CD4-positive, alpha-beta T cell (primary cell): ENCODE data around the gene WEE1. TPM values are rescaled to one million over a fixed set of nuclear protein-coding genes. Genes with fewer than 3 reads are reported as not detected.

Experiments used
- ATAC-seq: fragments of 200-7000 bp; cut with Tn5 transposase; one replicate; pipeline ENCODE4 v1.10.0; 2022; ENCODE audit warnings: mild to moderate bottlenecking; ENCODE audit not compliant: poor library complexity
- CTCF ChIA-PET: fragments of 350-600 bp; sonication (Branson Sonifier 250); formaldehyde crosslinking; loops from one replicate; lab custom pipeline; 2021; ENCODE audit warnings: antibody characterized with exemption, inconsistent platforms; lab: Charles Lee
- POLR2A ChIA-PET: fragments of 350-600 bp; sonication (Branson Sonifier 250); formaldehyde crosslinking; loops from one replicate; lab custom pipeline; 2021; ENCODE audit warnings: antibody characterized with exemption, inconsistent platforms; lab: Charles Lee
- DNase-seq, 14 experiments: peaks; one replicate each; pipeline ENCODE4 v3.0.0-alpha.2; 2013 to 2020; ENCODE audit warnings: mixed read lengths in 2 of 14
- H3K27ac ChIP-seq, 2 donors: one replicate each; pipeline versions ENCODE4 v1.5.1 to v1.7.0; 2013; ENCODE audit warnings: low read length in 2 of 2, low read depth in 1 of 2, mild to moderate bottlenecking in 1 of 2
- H3K27me3 ChIP-seq, 2 experiments: 1 replicate in 1 of 2; 2 replicates in 1 of 2; pipeline versions ENCODE4 v1.6.1 to v1.7.0; 2013; ENCODE audit warnings: low read length in 2 of 2, control low read depth in 1 of 2, mild to moderate bottlenecking in 1 of 2, moderate library complexity in 1 of 2; ENCODE audit not compliant: insufficient read depth in 2 of 2, control insufficient read depth in 1 of 2
- H3K36me3 ChIP-seq: one replicate; pipeline ENCODE4 v1.6.1; 2013; ENCODE audit warnings: low read length, control low read depth; ENCODE audit not compliant: insufficient read depth
- H3K4me1 ChIP-seq: one replicate; pipeline ENCODE4 v1.6.1; 2013; ENCODE audit warnings: low read length, control low read depth; ENCODE audit not compliant: insufficient read depth
- H3K4me3 ChIP-seq: one replicate; pipeline ENCODE4 v1.5.1; 2013; ENCODE audit warnings: mild to moderate bottlenecking, low read length, moderate library complexity
- H3K9me3 ChIP-seq, 2 experiments: 1 replicate in 1 of 2; 2 replicates in 1 of 2; pipeline versions ENCODE4 v1.6.1 to v1.7.0; 2013; ENCODE audit warnings: low read length in 2 of 2, mild to moderate bottlenecking in 2 of 2, control low read depth in 1 of 2, moderate library complexity in 1 of 2; ENCODE audit not compliant: control insufficient read depth in 1 of 2, insufficient read depth in 1 of 2
- H3K27ac Mint-ChIP-seq: one replicate; pipeline ENCODE4 v1.8.0; 2020; ENCODE audit warnings: mixed read lengths
- H3K27me3 Mint-ChIP-seq: one replicate; pipeline ENCODE4 v1.8.0; 2021; ENCODE audit warnings: mixed read lengths
- H3K36me3 Mint-ChIP-seq: one replicate; pipeline ENCODE4 v1.8.0; 2021; ENCODE audit warnings: low read depth, mixed read lengths
- H3K4me1 Mint-ChIP-seq: one replicate; pipeline ENCODE4 v1.8.0; 2021; ENCODE audit warnings: low read depth, mixed read lengths
- H3K4me3 Mint-ChIP-seq: one replicate; pipeline ENCODE4 v1.8.0; 2020; ENCODE audit warnings: mild to moderate bottlenecking, mixed read lengths
- H3K9me3 Mint-ChIP-seq: one replicate; pipeline ENCODE4 v1.8.0; 2020; ENCODE audit warnings: mixed read lengths
- CTCF ChIP-seq: fragments of 200-600 bp; IDR thresholded peaks from one replicate; pipeline ENCODE4 v1.8.0; 2022; ENCODE audit warnings: antibody characterized with exemption, mild to moderate bottlenecking
- intact Hi-C, 2 experiments: fragments of 100-400 bp; cut with DNase I in 1 of 2; cut with micrococcal nuclease in 1 of 2; formaldehyde crosslinking; loops; one replicate each; pipeline versions ENCODE4 v1.15.1 to v1.9.0; 2023 to 2025; cut with DNase I, micrococcal nuclease
- total RNA-seq, 174 experiments: library from RNA in 2 of 174; stranded (reverse) in 2 of 174; gene quantifications; one replicate each; pipeline ENCODE4 v1.2.3 and lab custom pipeline; 2021 to 2026

The WEE1 gene
- total RNA-seq, 2 experiments from 2014 or later: 9.3 to 10.7 TPM

DNA sequence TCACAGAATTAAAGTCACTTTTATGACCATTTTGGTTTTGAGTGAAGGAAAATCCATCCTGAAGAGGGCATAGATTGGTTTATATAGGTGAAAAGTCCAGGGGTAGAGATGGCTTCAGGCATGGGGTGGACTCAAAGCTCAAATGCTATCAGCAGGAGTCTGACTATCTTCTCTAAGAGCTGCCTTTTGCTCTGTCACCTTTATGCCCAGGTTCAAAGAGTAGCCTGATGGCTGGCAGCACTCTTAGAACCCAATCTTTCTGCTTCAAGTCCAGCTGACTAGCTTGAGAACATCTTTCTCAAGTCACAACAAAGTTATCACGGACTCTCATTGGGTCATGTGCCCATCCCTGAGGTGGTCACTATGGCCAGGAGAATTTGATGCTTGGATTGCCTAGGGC, 63.2 kb downstream of the WEE1 start:
- ATAC-seq (no peak), DNase-seq (no peak)
- Histone ChIP-seq H3K36me3 (no peaks in the 10 kb centered on the region), H3K4me3 (no peak overlapping the region), H3K4me1 (no peaks in the 10 kb centered on the region), H3K27me3 (no peaks in the 10 kb centered on the region), H3K27ac (no peak overlapping the region), H3K9me3 (no peaks in the 10 kb centered on the region)
- ChIA-PET CTCF (no interaction called here), POLR2A (no interaction called here)
- H3K9me3 Mint-ChIP-seq: no peaks in the 10 kb centered on the region
- H3K4me3 Mint-ChIP-seq: no peak overlapping the region
- H3K27me3 Mint-ChIP-seq: peaks cover 4% of the 10 kb centered on the region
- no peaks in the 10 kb centered on the region for H3K4me1 Mint-ChIP-seq
- H3K36me3 Mint-ChIP-seq: no peaks in the 10 kb centered on the region
- TF ChIP-seq CTCF: no peak
- H3K27ac Mint-ChIP-seq: no peak overlapping the region
- intact Hi-C loops: no loop called here

GRCh38 chr11:9639099-9639498, 65.6 kb downstream of the WEE1 start:
- no peaks in the 10 kb centered on the region for H3K27me3 ChIP-seq
- no peaks in the 10 kb centered on the region for H3K4me1 ChIP-seq
- H3K36me3 Mint-ChIP-seq: no peaks in the 10 kb centered on the region
- no peak for TF ChIP-seq CTCF
- DNase-seq (no peak), ATAC-seq (no peak)
- H3K9me3 Mint-ChIP-seq: no peaks in the 10 kb centered on the region
- ChIA-PET POLR2A (no interaction called here), CTCF (interaction anchor here (1.1 kb wide), 1 partner anchor 17 kb away, joined by 3 read pairs; no protein-coding TSS in a partner anchor)
- no peak overlapping the region for H3K27ac ChIP-seq
- H3K4me3 Mint-ChIP-seq: no peak overlapping the region
- H3K9me3 ChIP-seq: no peaks in the 10 kb centered on the region
- no peaks in the 10 kb centered on the region for H3K36me3 ChIP-seq
- no peak overlapping the region for H3K27ac Mint-ChIP-seq
- no peaks in the 10 kb centered on the region for H3K4me1 Mint-ChIP-seq
- intact Hi-C loops: no loop called here
- H3K4me3 ChIP-seq: no peak overlapping the region
- peaks cover 5% of the 10 kb centered on the region for H3K27me3 Mint-ChIP-seq

Other genes with a start within 250 kb of the WEE1 start
- 10 to 100 TPM; 40.7 to 51.6 TPM for gene IPO7, start 189.0 kb upstream of the WEE1 start, total RNA-seq
- 10 to 100 TPM; 18.0 to 20.3 TPM for gene ZNF143, start 112.7 kb upstream of the WEE1 start, total RNA-seq
- 1 to 10 TPM; 4.0 to 4.1 TPM for gene SWAP70, start 90.4 kb downstream of the WEE1 start, total RNA-seq